HepG2 (cell line): ENCODE data around the gene CREBBP. TPM values are rescaled to one million over a fixed set of nuclear protein-coding genes. Genes with fewer than 3 reads are reported as not detected.

Experiments used
- ATAC-seq: fragments of 200-7000 bp; cut with Tn5 transposase; 3 replicates; pipeline ENCODE4 v1.9.1; 2020; ENCODE audit warnings: mild to moderate bottlenecking, moderate library complexity
- BruUV-seq: library from RNA; stranded (reverse); fragments of 400-500 nt; replicated peaks from 2 replicates; lab custom pipeline; 2021; lab: Mats Ljungman, UMichigan
- CTCF ChIA-PET: fragments of 300-600 bp; formaldehyde crosslinking; extraction: SDS; loops from one replicate; lab custom pipeline; 2021; ENCODE audit warnings: low total read pairs, inconsistent platforms, low intra/inter-chr PET ratio; lab: Yijun Ruan, JAX
- POLR2A ChIA-PET: fragments of 350-600 bp; sonication (Branson Sonifier 250); formaldehyde crosslinking; loops from one replicate; lab custom pipeline; 2020; ENCODE audit warnings: antibody characterized with exemption, inconsistent platforms; lab: Yijun Ruan, JAX
- DNase-seq: peaks from one replicate; pipeline ENCODE4 v3.0.0-alpha.2; 2015; ENCODE audit warnings: low spot score
- FAIRE-seq: peaks from 3 replicates; lab custom pipeline; 2011; peaks lifted over from hg19 to GRCh38; lab: Jason Lieb, UNC
- H2AFZ ChIP-seq: one replicate; pipeline ENCODE4 v1.6.1; 2011; ENCODE audit warnings: low read length, inconsistent platforms
- H3K27ac ChIP-seq: fragments of 300-600 bp; 3 replicates; pipeline ENCODE4 v1.8.0; 2011; ENCODE audit warnings: mixed run types, mild to moderate bottlenecking, mixed read lengths, low read length, inconsistent platforms; ENCODE audit not compliant: insufficient read depth; ENCODE audit errors: extremely low read length
- H3K27me3 ChIP-seq, 2 experiments: fragments of 200-600 bp in 1 of 2; 2 replicates in 1 of 2; 3 replicates in 1 of 2; pipeline versions ENCODE4 v1.6.0 to v1.8.0; 2011; ENCODE audit warnings: low read length in 2 of 2, mild to moderate bottlenecking in 2 of 2, moderate library complexity in 2 of 2, inconsistent platforms in 1 of 2; ENCODE audit not compliant: insufficient read depth in 2 of 2, control insufficient read depth in 1 of 2
- H3K36me3 ChIP-seq, 2 experiments: fragments of 200-600 bp in 1 of 2; replicated peaks in 1 of 2; 2 replicates in 1 of 2; 3 replicates in 1 of 2; pipeline versions ENCODE4 v1.5.1 to v1.8.0; 2011; ENCODE audit warnings: low read length in 2 of 2, inconsistent platforms in 1 of 2; ENCODE audit not compliant: insufficient read depth in 2 of 2, control insufficient read depth in 1 of 2
- H3K4me1 ChIP-seq: 2 replicates; pipeline ENCODE4 v1.5.1; 2012; ENCODE audit warnings: low read length, inconsistent platforms; ENCODE audit not compliant: insufficient read depth
- H3K4me2 ChIP-seq: 2 replicates; pipeline ENCODE4 v1.6.0; 2011; ENCODE audit warnings: low read depth, low read length, inconsistent platforms
- H3K4me3 ChIP-seq, 3 experiments: fragments of 200-600 bp in 1 of 3; sonication (generic), shearing (Covaris generic) in 1 of 3; replicated peaks in 1 of 3; 2 replicates each; pipeline ENCODE4 v1.5.1; 2011 to 2016; ENCODE audit warnings: low read length in 3 of 3, inconsistent platforms in 2 of 3, low read depth in 2 of 3, mild to moderate bottlenecking in 2 of 3, control low read depth in 1 of 3, mixed read lengths in 1 of 3; ENCODE audit not compliant: insufficient read depth in 1 of 3
- H3K79me2 ChIP-seq: one replicate; pipeline ENCODE4 v1.6.1; 2011; ENCODE audit warnings: low read length, inconsistent platforms; ENCODE audit not compliant: insufficient read depth
- H3K9ac ChIP-seq: 2 replicates; pipeline ENCODE4 v1.6.0; 2011; ENCODE audit warnings: mild to moderate bottlenecking, low read depth, low read length, inconsistent platforms; ENCODE audit not compliant: insufficient read depth
- H3K9me3 ChIP-seq: 2 replicates; pipeline ENCODE4 v1.5.1; 2012; ENCODE audit warnings: mild to moderate bottlenecking, low read length
- H4K20me1 ChIP-seq: 2 replicates; pipeline ENCODE4 v1.6.0; 2011; ENCODE audit warnings: inconsistent platforms, mild to moderate bottlenecking, low read length, moderate library complexity; ENCODE audit not compliant: insufficient read depth
- GTF3A ChIP-seq: sonication (generic); formaldehyde crosslinking; conservative IDR thresholded peaks from 2 replicates; pipeline ENCODE4 v1.4.0; 2020; ENCODE audit warnings: mild to moderate bottlenecking, missing genetic modification reagents
- IRX3 ChIP-seq: sonication (generic); formaldehyde crosslinking; IDR thresholded peaks from 2 replicates; pipeline ENCODE4 v1.8.1; 2023; ENCODE audit warnings: mild to moderate bottlenecking, low read depth, missing genetic modification reagents, borderline replicate concordance
- NCOA5 ChIP-seq: sonication (generic); formaldehyde crosslinking; IDR thresholded peaks from 2 replicates; pipeline ENCODE4 v1.4.0; 2020; ENCODE audit warnings: missing genetic modification reagents
- NCOR1 ChIP-seq: fragments of 200-600 bp; sonication (generic); IDR thresholded peaks from 2 replicates; pipeline ENCODE4 v1.7.0; 2017; ENCODE audit warnings: antibody characterized with exemption, low read length, borderline replicate concordance
- NFYC ChIP-seq: IDR thresholded peaks from 2 replicates; pipeline ENCODE4 v1.6.1; 2016; ENCODE audit warnings: missing genetic modification reagents, missing compliant biosample characterization
- PHF20 ChIP-seq: sonication (generic); formaldehyde crosslinking; IDR thresholded peaks from 2 replicates; pipeline ENCODE4 v1.5.0; 2020; ENCODE audit warnings: mild to moderate bottlenecking, missing genetic modification reagents
- SRF ChIP-seq: IDR thresholded peaks from 2 replicates; pipeline ENCODE4 v1.6.1; 2011; ENCODE audit warnings: mild to moderate bottlenecking, low read depth, low read length, moderate library complexity
- TP53 ChIP-seq: sonication (generic); formaldehyde crosslinking; conservative IDR thresholded peaks from 2 replicates; pipeline ENCODE4 v1.4.0; 2020; ENCODE audit warnings: missing genetic modification reagents
- TRIM24 ChIP-seq: sonication (generic); formaldehyde crosslinking; IDR thresholded peaks from 2 replicates; pipeline ENCODE4 v1.8.0; 2022; ENCODE audit warnings: mild to moderate bottlenecking, missing genetic modification reagents
- ZNF180 ChIP-seq: sonication (generic); formaldehyde crosslinking; IDR thresholded peaks from 2 replicates; pipeline ENCODE4 v1.4.0; 2020; ENCODE audit warnings: low read depth, missing genetic modification reagents, borderline replicate concordance
- ZNF333 ChIP-seq: sonication (generic); formaldehyde crosslinking; IDR thresholded peaks from 2 replicates; pipeline ENCODE4 v1.4.0; 2020; ENCODE audit warnings: mild to moderate bottlenecking, missing genetic modification reagents, borderline replicate concordance
- ZNF382 ChIP-seq: sonication (generic); formaldehyde crosslinking; IDR thresholded peaks from 2 replicates; pipeline ENCODE4 v1.5.0; 2020; ENCODE audit warnings: missing genetic modification reagents, mild to moderate bottlenecking, borderline replicate concordance
- ZNF619 ChIP-seq: sonication (generic); formaldehyde crosslinking; IDR thresholded peaks from 2 replicates; pipeline ENCODE4 v1.4.0; 2020; ENCODE audit warnings: mild to moderate bottlenecking, missing genetic modification reagents
- ZNF709 ChIP-seq: sonication (generic); formaldehyde crosslinking; IDR thresholded peaks from 2 replicates; pipeline ENCODE4 v1.5.0; 2020; ENCODE audit warnings: mild to moderate bottlenecking, missing genetic modification reagents
- WGBS: methylation state at CpG from one replicate; pipeline ENCODE4 v1.1.6; 2017; ENCODE audit warnings: low lambda C conversion rate; 5-methylcytosine and 5-hydroxymethylcytosine counted together
- in situ Hi-C: cut with HindIII; loops from 2 replicates; pipeline ENCODE4 v1.10.0; 2017; ENCODE audit warnings: low pct_unique_long_range_greater_than_20kb; ENCODE audit not compliant: extremely low pct_ligation_motif_present
- intact Hi-C: fragments of 100-400 bp; cut with micrococcal nuclease; formaldehyde crosslinking; loops from one replicate; pipeline ENCODE4 v1.10.0; 2022; ENCODE audit not compliant: unreplicated experiment
- polyA plus RNA-seq, 8 experiments: library from polyadenylated mRNA; depleted of rRNA in 3 of 8; stranded (reverse) in 7 of 8; unstranded in 1 of 8; fragments of >200 nt; fragmentation: Illumina TruSeq in 4 of 8; extraction: Trizol in 4 of 8; gene quantifications; 2 replicates each; pipeline versions ENCODE4 v1.2.1 to v1.2.3, GENCODE V29; 2011 to 2016; ENCODE audit warnings: low read depth in 4 of 8, missing spikeins in 1 of 8, mixed read lengths in 1 of 8; ENCODE audit not compliant: insufficient read depth in 1 of 8
- total RNA-seq, 5 experiments: library from RNA; depleted of rRNA; stranded (reverse); fragments of >200 nt; fragmentation: Illumina TruSeq; extraction: Trizol; gene quantifications; 2 replicates each; pipeline ENCODE4 v1.2.3, GENCODE V29; 2016; ENCODE audit warnings: low read depth in 1 of 5
- TF ChIP-seq, protein P1 (sequence below): sonication (generic); formaldehyde crosslinking; IDR thresholded peaks from 2 replicates; pipeline ENCODE4 v1.4.0; 2020; ENCODE audit warnings: missing genetic modification reagents
- TF ChIP-seq, protein P2 (sequence below): sonication (generic); formaldehyde crosslinking; conservative IDR thresholded peaks from 2 replicates; pipeline ENCODE4 v1.4.0; 2020; ENCODE audit warnings: missing genetic modification reagents
- TF ChIP-seq, protein P3 (sequence below): sonication (generic); formaldehyde crosslinking; IDR thresholded peaks from 2 replicates; pipeline ENCODE4 v1.5.0; 2020; ENCODE audit warnings: mild to moderate bottlenecking, missing genetic modification reagents, borderline replicate concordance

CREBBP gene
- total and polyA plus RNA-seq, 2 of the 13 experiments (the other 11 are each of a cell fraction or from before 2014, with no cell fraction given): 5.3 to 10.4 TPM

GRCh38 chr16:3736116-3736515 is 144.4 kb downstream of the CREBBP start:
- ChIA-PET POLR2A (no interaction called here), CTCF (no interaction called here)
- Histone ChIP-seq H3K36me3 (peaks cover 37 to 77% of the 10 kb centered on the region in 2 experiments), H3K9me3 (no peaks in the 10 kb centered on the region), H4K20me1 (no peaks in the 10 kb centered on the region), H2AFZ (no peak overlapping the region), H3K79me2 (no peaks in the 10 kb centered on the region), H3K4me1 (0 out of 2 replicates have a peak, but pooled peaks cover 7% of the 10 kb centered on the region), H3K4me3 (no peak overlapping the region), H3K27ac (no peak overlapping the region), H3K27me3 (no peaks in the 10 kb centered on the region), H3K4me2 (no peak overlapping the region), H3K9ac (no peak overlapping the region)
- FAIRE-seq (no peak), DNase-seq (no peak), ATAC-seq (no peak)
- no peak for TF ChIP-seq NFYC
- no peak for TF ChIP-seq ZNF382
- TF ChIP-seq IRX3 (CRISPR knock-in tag): no peak
- TF ChIP-seq SRF: no peak
- TF ChIP-seq PHF20 (CRISPR knock-in tag): no peak
- TF ChIP-seq NCOR1: no peak
- TF ChIP-seq TRIM24: no peak
- TF ChIP-seq ZNF619 (CRISPR knock-in tag): no peak
- no peak for TF ChIP-seq TP53 (CRISPR knock-in tag)
- TF ChIP-seq NCOA5 (CRISPR knock-in tag): no peak
- TF ChIP-seq, protein P1, sequence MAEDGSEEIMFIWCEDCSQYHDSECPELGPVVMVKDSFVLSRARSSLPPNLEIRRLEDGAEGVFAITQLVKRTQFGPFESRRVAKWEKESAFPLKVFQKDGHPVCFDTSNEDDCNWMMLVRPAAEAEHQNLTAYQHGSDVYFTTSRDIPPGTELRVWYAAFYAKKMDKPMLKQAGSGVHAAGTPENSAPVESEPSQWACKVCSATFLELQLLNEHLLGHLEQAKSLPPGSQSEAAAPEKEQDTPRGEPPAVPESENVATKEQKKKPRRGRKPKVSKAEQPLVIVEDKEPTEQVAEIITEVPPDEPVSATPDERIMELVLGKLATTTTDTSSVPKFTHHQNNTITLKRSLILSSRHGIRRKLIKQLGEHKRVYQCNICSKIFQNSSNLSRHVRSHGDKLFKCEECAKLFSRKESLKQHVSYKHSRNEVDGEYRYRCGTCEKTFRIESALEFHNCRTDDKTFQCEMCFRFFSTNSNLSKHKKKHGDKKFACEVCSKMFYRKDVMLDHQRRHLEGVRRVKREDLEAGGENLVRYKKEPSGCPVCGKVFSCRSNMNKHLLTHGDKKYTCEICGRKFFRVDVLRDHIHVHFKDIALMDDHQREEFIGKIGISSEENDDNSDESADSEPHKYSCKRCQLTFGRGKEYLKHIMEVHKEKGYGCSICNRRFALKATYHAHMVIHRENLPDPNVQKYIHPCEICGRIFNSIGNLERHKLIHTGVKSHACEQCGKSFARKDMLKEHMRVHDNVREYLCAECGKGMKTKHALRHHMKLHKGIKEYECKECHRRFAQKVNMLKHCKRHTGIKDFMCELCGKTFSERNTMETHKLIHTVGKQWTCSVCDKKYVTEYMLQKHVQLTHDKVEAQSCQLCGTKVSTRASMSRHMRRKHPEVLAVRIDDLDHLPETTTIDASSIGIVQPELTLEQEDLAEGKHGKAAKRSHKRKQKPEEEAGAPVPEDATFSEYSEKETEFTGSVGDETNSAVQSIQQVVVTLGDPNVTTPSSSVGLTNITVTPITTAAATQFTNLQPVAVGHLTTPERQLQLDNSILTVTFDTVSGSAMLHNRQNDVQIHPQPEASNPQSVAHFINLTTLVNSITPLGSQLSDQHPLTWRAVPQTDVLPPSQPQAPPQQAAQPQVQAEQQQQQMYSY (CRISPR knock-in tag): no peak
- TF ChIP-seq GTF3A (CRISPR knock-in tag): no peak
- TF ChIP-seq, protein P2, sequence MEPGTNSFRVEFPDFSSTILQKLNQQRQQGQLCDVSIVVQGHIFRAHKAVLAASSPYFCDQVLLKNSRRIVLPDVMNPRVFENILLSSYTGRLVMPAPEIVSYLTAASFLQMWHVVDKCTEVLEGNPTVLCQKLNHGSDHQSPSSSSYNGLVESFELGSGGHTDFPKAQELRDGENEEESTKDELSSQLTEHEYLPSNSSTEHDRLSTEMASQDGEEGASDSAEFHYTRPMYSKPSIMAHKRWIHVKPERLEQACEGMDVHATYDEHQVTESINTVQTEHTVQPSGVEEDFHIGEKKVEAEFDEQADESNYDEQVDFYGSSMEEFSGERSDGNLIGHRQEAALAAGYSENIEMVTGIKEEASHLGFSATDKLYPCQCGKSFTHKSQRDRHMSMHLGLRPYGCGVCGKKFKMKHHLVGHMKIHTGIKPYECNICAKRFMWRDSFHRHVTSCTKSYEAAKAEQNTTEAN (CRISPR knock-in tag): no peak
- TF ChIP-seq ZNF180: no peak
- no peak for TF ChIP-seq ZNF333 (CRISPR knock-in tag)
- TF ChIP-seq, protein P3, sequence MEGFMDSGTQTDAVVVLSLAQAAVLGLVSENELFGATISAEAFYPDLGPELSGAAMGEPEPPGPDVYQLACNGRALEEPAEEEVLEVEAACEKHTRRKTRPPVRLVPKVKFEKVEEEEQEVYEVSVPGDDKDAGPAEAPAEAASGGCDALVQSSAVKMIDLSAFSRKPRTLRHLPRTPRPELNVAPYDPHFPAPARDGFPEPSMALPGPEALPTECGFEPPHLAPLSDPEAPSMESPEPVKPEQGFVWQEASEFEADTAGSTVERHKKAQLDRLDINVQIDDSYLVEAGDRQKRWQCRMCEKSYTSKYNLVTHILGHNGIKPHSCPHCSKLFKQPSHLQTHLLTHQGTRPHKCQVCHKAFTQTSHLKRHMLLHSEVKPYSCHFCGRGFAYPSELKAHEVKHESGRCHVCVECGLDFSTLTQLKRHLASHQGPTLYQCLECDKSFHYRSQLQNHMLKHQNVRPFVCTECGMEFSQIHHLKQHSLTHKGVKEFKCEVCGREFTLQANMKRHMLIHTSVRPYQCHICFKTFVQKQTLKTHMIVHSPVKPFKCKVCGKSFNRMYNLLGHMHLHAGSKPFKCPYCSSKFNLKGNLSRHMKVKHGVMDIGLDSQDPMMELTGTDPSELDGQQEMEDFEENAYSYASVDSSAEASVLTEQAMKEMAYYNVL (CRISPR knock-in tag): no peak
- no peak for TF ChIP-seq ZNF709 (CRISPR knock-in tag)
- intact Hi-C loops: no loop called here
- in situ Hi-C loops: no loop called here
- no TSS peak for BruUV-seq
- whole genome bisulfite sequencing: 100% methylated on average over 2 of the region's 6 CpGs
